Chondrocyte (in vitro differentiated cells): ENCODE data around the gene BCOR. TPM values are rescaled to one million over a fixed set of nuclear protein-coding genes. Genes with fewer than 3 reads are reported as not detected.

Source experiments
- DNase-seq: peaks from one replicate; pipeline ENCODE4 v3.0.0; 2021; ENCODE audit warnings: mixed read lengths, low spot score
- H3K27ac Mint-ChIP-seq: one replicate; pipeline ENCODE4 v1.8.0; 2021; ENCODE audit warnings: mild to moderate bottlenecking, moderate library complexity, mixed read lengths; ENCODE audit not compliant: unreplicated experiment
- H3K27me3 Mint-ChIP-seq: 2 replicates; pipeline ENCODE4 v1.8.0; 2021; ENCODE audit warnings: low read depth, mixed read lengths
- H3K36me3 Mint-ChIP-seq: 2 replicates; pipeline ENCODE4 v1.8.0; 2021; ENCODE audit warnings: low read depth, mixed read lengths
- H3K4me1 Mint-ChIP-seq: 2 replicates; pipeline ENCODE4 v1.8.0; 2021; ENCODE audit warnings: low read depth, mild to moderate bottlenecking, mixed read lengths
- H3K4me3 Mint-ChIP-seq: one replicate; pipeline ENCODE4 v1.8.0; 2021; ENCODE audit warnings: mild to moderate bottlenecking, moderate library complexity, mixed read lengths; ENCODE audit not compliant: unreplicated experiment
- H3K9me3 Mint-ChIP-seq: 2 replicates; pipeline ENCODE4 v1.8.0; 2021; ENCODE audit warnings: low read depth, mixed read lengths
- CTCF ChIP-seq: fragments of 200-600 bp; sonication (generic); IDR thresholded peaks from 2 replicates; pipeline ENCODE4 v1.5.0; 2021; ENCODE audit warnings: antibody characterized with exemption, mild to moderate bottlenecking, moderate library complexity
- total RNA-seq: library from RNA; stranded (reverse); gene quantifications from 3 replicates; pipeline ENCODE4 v1.2.1, GENCODE V29; 2021

BCOR gene
- total RNA-seq, 1 donor from 2014 or later = 11.0 TPM

- no peak for DNase-seq
- Mint-ChIP-seq H3K4me1 (peaks cover 12% of the 10 kb centered on the region), H3K27me3 (no peaks in the 10 kb centered on the region), H3K4me3 (peak overlapping the region; percentile 61), H3K36me3 (no peaks in the 10 kb centered on the region), H3K27ac (peak overlapping the region; percentile 32), H3K9me3 (no peaks in the 10 kb centered on the region)
- TF ChIP-seq CTCF = no peak
Measured at GRCh38 chrX:40107291-40108161, 9.8 kb upstream of the BCOR start.

- Mint-ChIP-seq H3K4me3 (peak overlapping the region; percentile 61), H3K9me3 (no peaks in the 10 kb centered on the region), H3K36me3 (no peaks in the 10 kb centered on the region), H3K4me1 (peaks cover 15% of the 10 kb centered on the region), H3K27me3 (no peaks in the 10 kb centered on the region), H3K27ac (peak overlapping the region; percentile 36)
- no peak for TF ChIP-seq CTCF
- DNase-seq = no peak
Measured at GRCh38 chrX:40106676-40107290, 9.0 kb upstream of the BCOR start.

GRCh38 chrX:40105835-40106675 lies 8.3 kb upstream of the BCOR start:
- DNase-seq = no peak
- no peak for TF ChIP-seq CTCF
- no peaks in the 10 kb centered on the region for H3K27me3 Mint-ChIP-seq
- H3K36me3 Mint-ChIP-seq = no peaks in the 10 kb centered on the region
- H3K27ac Mint-ChIP-seq = peak overlapping the region; percentile 36
- peaks cover 17% of the 10 kb centered on the region for H3K4me1 Mint-ChIP-seq
- H3K4me3 Mint-ChIP-seq = peak overlapping the region; percentile 61
- H3K9me3 Mint-ChIP-seq = no peaks in the 10 kb centered on the region

GRCh38 chrX:40104985-40105834 lies 7.5 kb upstream of the BCOR start:
- H3K4me3 Mint-ChIP-seq = peak overlapping the region; percentile 61
- TF ChIP-seq CTCF = no peak
- peaks cover 25% of the 10 kb centered on the region for H3K4me1 Mint-ChIP-seq
- no peak for DNase-seq
- H3K27me3 Mint-ChIP-seq = no peaks in the 10 kb centered on the region
- H3K36me3 Mint-ChIP-seq = no peaks in the 10 kb centered on the region
- H3K27ac Mint-ChIP-seq = no peak overlapping the region
- no peaks in the 10 kb centered on the region for H3K9me3 Mint-ChIP-seq
